Esophagus squamous epithelium (tissue), 5 donors: Measurements from ENCODE around the gene LACTBL1. TPM values are rescaled to one million over a fixed set of nuclear protein-coding genes. Genes with fewer than 3 reads are reported as not detected.
"Not testable (repeated sequence)": the region's sequence is repeated elsewhere in the genome, so short reads cannot be mapped to it uniquely, and the experiment has no call there.

Source experiments
- DNase-seq: peaks from one replicate; lab custom pipeline; 2025; lab: John Stamatoyannopoulos, UW
- H3K27ac ChIP-seq, 4 donors: fragments of 200-600 bp; sonication (generic); one replicate each; pipeline ENCODE4 v1.5.1; 2016 to 2019; ENCODE audit warnings: mild to moderate bottlenecking in 1 of 4
- H3K27me3 ChIP-seq, 4 donors: fragments of 200-600 bp; sonication (generic); 1 replicate in 3 of 4; 2 replicates in 1 of 4; pipeline versions ENCODE4 v1.5.1 to v1.6.0; 2017 to 2021; ENCODE audit warnings: antibody characterized with exemption in 1 of 4
- H3K36me3 ChIP-seq, 3 donors: fragments of 200-600 bp; sonication (generic); one replicate each; pipeline ENCODE4 v1.5.1; 2016 to 2019
- H3K4me1 ChIP-seq, 3 donors: fragments of 200-600 bp; sonication (generic); one replicate each; pipeline ENCODE4 v1.5.1; 2017 to 2019
- H3K4me3 ChIP-seq, 4 donors: fragments of 200-600 bp; sonication (generic); 1 replicate in 3 of 4; 2 replicates in 1 of 4; pipeline ENCODE4 v1.5.1; 2016 to 2019; ENCODE audit warnings: mild to moderate bottlenecking in 2 of 4, moderate library complexity in 1 of 4
- H3K9me3 ChIP-seq, 3 donors: fragments of 200-600 bp; sonication (generic); one replicate each; pipeline ENCODE4 v1.5.1; 2016 to 2019
- CTCF ChIP-seq, 6 experiments: fragments of 450-650 bp in 4 of 6; fragments of 200-600 bp in 2 of 6; sonication (generic) in 2 of 6; IDR thresholded peaks; one replicate each; pipeline ENCODE4 v1.5.1; 2016 to 2019; ENCODE audit warnings: antibody characterized with exemption in 6 of 6, mild to moderate bottlenecking in 4 of 6, moderate library complexity in 4 of 6
- POLR2A ChIP-seq, 4 donors: fragments of 450-650 bp; IDR thresholded peaks; one replicate each; pipeline ENCODE4 v1.6.1; 2017; ENCODE audit warnings: antibody characterized with exemption in 4 of 4, mild to moderate bottlenecking in 4 of 4, moderate library complexity in 3 of 4
- WGBS, 2 donors: methylation state at CpG; one replicate each; pipeline ENCODE4 v1.1.5; 2018; 5-methylcytosine and 5-hydroxymethylcytosine counted together
- intact Hi-C: fragments of 100-400 bp; cut with DNase I; formaldehyde crosslinking; loops from one replicate; pipeline ENCODE4 v1.15.0; 2022
- total RNA-seq, 4 donors: library from RNA; depleted of rRNA; stranded (reverse); fragments of >200 nt; gene quantifications; one replicate each; pipeline ENCODE4 v1.1.0, GENCODE V29; 2016
- donor health status: DM: yes; HTN: yes; CAD: no.

LACTBL1 gene
- total RNA-seq, 4 donors from 2014 or later, result not detected

GRCh38 chr1:22949822-22950331 lies 22.8 kb downstream of the LACTBL1 start:
- H3K4me1 ChIP-seq, result peaks cover 0 to 12% (median 7%) of the 10 kb centered on the region in 3 donors
- 35 to 54% methylated on average over 5 of the region's 5 CpGs for WGBS, 2 donors
- no peak overlapping the region for H3K27ac ChIP-seq
- peaks cover 0 to 70% (median 2%) of the 10 kb centered on the region in 4 donors for H3K27me3 ChIP-seq
- H3K9me3 ChIP-seq, result no peaks in the 10 kb centered on the region
- no peaks in the 10 kb centered on the region for H3K36me3 ChIP-seq
- no peak overlapping the region for H3K4me3 ChIP-seq
- intact Hi-C loops, result no loop called here
- DNase-seq, result no peak
- TF ChIP-seq CTCF (IDR thresholded peaks at IDR 0.05) (no peak), POLR2A (IDR thresholded peaks at IDR 0.05) (no peak)

- DNase-seq, intact Hi-C loops, H3K27ac ChIP-seq, H3K4me1 ChIP-seq, H3K4me3 ChIP-seq, H3K9me3 ChIP-seq, H3K36me3 ChIP-seq: not testable (repeated sequence)
- 75 to 93% methylated on average over 4 to 5 of the region's 5 CpGs for WGBS, 2 donors
- peaks cover 0 to 44% (median 0%) of the 10 kb centered on the region in 4 donors for H3K27me3 ChIP-seq
Measured at GRCh38 chr1:22945171-22945570, 27.5 kb downstream of the LACTBL1 start.

DNA sequence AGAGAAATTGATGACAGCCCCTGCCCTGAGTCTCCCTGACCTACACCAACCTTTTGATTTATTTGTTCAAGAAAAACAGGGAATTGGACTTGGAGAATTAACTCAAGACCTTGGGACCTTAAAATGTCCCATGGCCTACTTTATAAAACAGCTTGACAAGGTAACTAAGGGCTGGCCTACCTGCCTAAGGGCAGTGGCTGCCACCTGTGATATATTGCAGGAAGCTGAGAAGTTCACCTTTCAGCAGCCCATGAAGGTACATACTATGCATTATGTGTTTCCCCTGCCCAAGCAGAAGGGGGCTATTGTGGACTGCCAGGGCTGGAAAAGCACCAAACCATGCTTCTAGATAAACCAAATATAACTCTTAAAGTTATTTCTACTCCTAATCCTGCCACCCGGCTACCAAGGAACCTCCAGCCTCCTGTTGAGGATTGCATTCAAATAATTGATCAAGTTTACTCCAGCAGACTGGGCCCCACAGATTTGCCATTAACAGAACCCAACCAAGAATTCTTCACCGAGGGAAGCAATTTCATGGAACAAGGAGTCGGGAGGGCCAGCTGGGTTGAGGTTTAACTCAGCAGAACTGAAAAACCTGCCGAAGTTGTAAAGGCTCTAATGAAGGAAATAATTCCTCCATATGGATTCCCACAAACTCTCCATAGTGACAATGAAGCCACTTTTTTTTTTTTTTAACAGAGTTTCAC lies 28.2 kb downstream of the LACTBL1 start:
- no peak overlapping the region for H3K27ac ChIP-seq
- H3K27me3 ChIP-seq, result peaks cover 0 to 43% (median 0%) of the 10 kb centered on the region in 4 donors
- DNase-seq, result no peak
- TF ChIP-seq POLR2A (IDR thresholded peaks at IDR 0.05), result no peak
- no peak for TF ChIP-seq CTCF (IDR thresholded peaks at IDR 0.05)
- no peaks in the 10 kb centered on the region for H3K36me3 ChIP-seq
- no peak overlapping the region for H3K4me3 ChIP-seq
- WGBS, 2 donors, result 90 to 94% methylated on average over 4 of the region's 4 CpGs
- intact Hi-C loops, result no loop called here
- H3K4me1 ChIP-seq, result no peaks in the 10 kb centered on the region
- H3K9me3 ChIP-seq, result peaks cover 0 to 6% (median 4%) of the 10 kb centered on the region in 3 donors

DNA sequence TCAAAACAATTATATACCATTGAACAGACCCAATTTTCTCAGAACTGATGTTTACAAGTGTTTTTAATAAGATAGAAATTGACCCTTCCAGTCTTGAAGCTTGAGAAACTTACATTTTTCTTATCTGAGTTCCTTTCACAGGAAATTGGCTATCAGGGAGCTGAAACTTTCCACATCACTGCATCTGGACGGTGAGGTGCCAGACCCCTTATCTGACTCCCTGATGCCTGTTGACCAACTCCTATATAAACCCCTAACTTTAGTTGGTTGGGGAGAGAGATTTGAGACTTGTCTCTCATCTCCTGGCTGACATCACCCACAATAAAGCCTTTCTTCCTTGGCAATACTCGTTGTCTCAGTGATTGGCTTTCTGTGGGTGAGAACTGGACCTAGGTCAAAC lies 31.4 kb downstream of the LACTBL1 start:
- 67 to 76% methylated on average over 2 of the region's 2 CpGs for WGBS, 2 donors
- intact Hi-C loops, result no loop called here
- TF ChIP-seq POLR2A (IDR thresholded peaks at IDR 0.05) (no peak), CTCF (IDR thresholded peaks at IDR 0.05) (no peak)
- Histone ChIP-seq H3K27me3 (peaks cover 0 to 39% (median 0%) of the 10 kb centered on the region in 4 donors), H3K27ac (no peak overlapping the region), H3K36me3 (no peaks in the 10 kb centered on the region), H3K4me1 (no peaks in the 10 kb centered on the region), H3K4me3 (no peak overlapping the region), H3K9me3 (peaks cover 0 to 7% (median 4%) of the 10 kb centered on the region in 3 donors)
- no peak for DNase-seq

- intact Hi-C loops, result no loop called here
- DNase-seq, result no peak
- H3K36me3 ChIP-seq, result no peaks in the 10 kb centered on the region
- no peaks in the 10 kb centered on the region for H3K4me1 ChIP-seq
- peaks cover 0 to 11% (median 4%) of the 10 kb centered on the region in 3 donors for H3K9me3 ChIP-seq
- H3K4me3 ChIP-seq, result no peak overlapping the region
- H3K27me3 ChIP-seq, result peaks cover 0 to 14% (median 0%) of the 10 kb centered on the region in 4 donors
- H3K27ac ChIP-seq, result no peak overlapping the region
- TF ChIP-seq POLR2A (IDR thresholded peaks at IDR 0.05) (no peak), CTCF (IDR thresholded peaks at IDR 0.05) (no peak)
- WGBS, 2 donors, result 40% methylated on average over 1 of the region's 2 CpGs; no CpG with 5 or more reads in 1 of the 2 donors
Measured at GRCh38 chr1:22936681-22937080, 36.0 kb downstream of the LACTBL1 start.
